EL (cell line): Measurements from ENCODE around the gene RPS6KA5.
"Not testable (repeated sequence)": the region's sequence is repeated elsewhere in the genome, so short reads cannot be mapped to it uniquely, and the experiment has no call there.

Source experiments
- DNase-seq: peaks from one replicate; pipeline ENCODE4 v3.0.0-alpha.2; 2016

RPS6KA5 gene

DNA sequence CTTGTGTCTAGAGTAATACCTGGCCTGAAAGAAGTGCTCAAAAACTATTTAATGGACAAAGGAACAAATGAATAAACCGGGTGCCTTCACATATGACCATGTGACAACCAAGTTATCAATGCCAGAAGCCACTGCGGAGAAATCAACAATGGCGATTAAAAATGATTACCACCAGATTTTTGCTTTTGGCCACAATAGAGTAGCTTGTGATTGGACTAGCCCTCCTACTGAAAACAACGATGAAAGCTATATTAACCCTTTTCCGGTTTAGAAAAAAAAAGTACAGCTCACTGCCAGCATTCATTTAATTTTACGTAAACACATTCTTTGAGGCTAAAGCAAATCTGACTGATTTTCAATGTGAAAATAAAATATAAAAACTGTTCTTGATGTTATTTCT lies 202.6 kb downstream of the RPS6KA5 start:
- no peak for DNase-seq

- DNase-seq = not testable (repeated sequence)
Observed at GRCh38 chr14:90856115-90856514, 204.3 kb downstream of the RPS6KA5 start.

DNA sequence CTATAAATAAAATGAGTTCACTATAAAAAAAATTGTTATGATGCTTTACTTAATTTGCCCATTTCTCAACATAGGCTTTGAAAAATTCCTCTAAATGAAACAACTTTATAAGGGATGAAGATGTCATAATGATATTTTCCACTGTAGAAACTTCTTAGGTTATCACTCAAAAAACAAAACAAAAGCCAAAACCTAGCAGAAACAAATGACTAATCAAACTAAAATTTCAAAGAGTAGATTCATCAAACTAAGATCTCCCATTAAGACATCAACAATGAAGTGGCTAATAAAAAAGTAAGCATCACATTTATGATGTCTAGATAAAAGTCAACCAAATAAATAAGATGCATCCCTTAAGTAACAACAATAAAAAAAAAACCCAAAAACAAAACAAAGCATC lies 207.3 kb downstream of the RPS6KA5 start:
- DNase-seq = peak; percentile 9

- no peak for DNase-seq
Observed at GRCh38 chr14:90851327-90852036, 209.0 kb downstream of the RPS6KA5 start.

DNA sequence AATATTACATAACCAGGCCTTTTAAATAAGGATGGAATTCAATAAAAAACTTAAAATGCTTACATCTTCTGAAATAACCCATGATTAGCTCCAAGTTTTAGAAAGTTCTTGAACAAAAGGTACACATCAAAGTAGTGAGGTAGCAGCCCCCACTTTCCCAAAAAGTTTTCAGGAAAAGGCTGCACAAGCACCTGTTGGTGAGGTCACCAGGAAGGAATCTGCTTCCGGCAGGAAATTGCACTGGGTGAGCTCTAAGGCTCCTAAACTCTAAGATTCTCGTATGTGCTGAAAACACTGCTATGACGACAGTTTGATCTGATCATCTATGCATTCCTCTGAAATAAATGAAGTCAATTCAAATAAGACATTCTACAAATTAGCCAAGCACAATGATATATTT lies 210.0 kb downstream of the RPS6KA5 start:
- DNase-seq = peak; percentile 85

GRCh38 chr14:90849787-90850444 lies 210.5 kb downstream of the RPS6KA5 start:
- no peak for DNase-seq

DNA sequence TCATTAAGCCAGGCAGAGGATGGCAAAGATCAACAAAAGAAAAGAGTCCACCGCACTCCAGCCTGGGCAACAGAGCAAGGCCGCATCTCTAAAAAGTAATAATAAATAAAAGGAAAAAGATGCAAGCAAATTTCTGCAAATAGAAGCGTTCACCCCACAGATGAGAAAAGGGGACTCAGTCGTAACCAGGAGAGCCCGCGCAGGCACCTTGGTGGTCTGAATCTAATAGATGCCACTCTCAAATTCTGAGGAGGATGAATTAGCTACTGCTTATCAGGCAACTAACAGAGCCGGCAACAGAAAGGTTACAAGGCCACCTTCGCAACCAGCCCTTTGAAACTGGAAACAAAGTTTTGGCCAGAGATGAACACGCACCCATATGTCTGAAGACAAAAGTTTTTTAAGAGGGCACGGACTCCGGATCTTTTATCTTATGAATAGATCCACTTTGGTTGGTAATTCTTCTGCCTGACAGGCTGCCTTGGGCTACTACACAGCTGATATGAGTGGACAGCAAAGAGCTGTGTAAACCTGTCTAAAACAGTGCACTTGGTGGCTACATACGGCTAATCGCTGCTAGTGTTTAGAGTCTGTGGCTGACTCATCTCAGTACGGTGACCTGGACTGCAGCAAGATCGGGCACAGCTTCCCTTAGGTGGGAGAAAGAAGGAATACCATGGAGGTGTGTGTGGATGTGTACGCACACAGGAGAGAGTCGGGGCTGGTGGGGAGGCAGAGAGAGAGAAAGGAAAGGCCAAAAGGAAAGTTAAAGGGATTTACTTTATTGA lies 211.3 kb downstream of the RPS6KA5 start:
- no peak for DNase-seq

DNA sequence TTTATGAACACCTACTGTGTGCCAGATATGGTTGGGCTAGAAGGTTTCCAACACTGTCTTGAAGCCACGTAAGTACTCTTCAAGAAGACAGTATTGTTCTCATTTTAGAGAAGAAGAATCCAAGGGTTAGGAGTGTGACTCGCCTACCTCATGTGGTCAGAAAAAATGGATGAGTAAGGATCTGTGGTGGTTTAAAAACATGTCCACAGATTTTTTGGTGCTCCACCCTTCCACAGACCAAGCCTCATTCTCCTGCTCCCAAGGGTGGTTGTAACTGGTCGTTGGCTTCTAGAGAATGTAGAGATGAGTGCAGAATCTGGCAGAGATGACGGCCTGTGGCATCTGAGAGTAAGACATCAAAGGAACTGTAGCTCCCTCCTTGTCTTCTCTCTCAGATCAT lies 213.9 kb downstream of the RPS6KA5 start:
- peak; percentile 71 for DNase-seq

DNA sequence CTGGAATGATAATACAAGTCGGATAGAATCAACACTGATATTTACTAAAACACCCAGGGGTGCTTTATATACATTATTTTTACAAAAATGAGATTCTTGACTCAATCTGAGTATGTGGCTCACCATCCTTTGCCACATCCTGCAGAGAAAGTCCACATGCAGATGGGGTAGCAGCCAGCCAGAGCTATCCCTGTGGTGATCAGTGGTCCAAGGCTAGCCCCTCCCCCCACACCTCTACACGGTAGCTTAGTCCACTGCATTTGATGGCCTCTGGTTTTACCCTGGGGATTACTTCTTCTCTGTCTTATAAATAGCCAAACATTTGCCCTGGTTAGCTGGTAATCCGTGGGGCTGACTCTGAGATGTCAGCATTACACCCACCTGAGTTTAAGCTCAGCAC lies 216.1 kb downstream of the RPS6KA5 start:
- no peak for DNase-seq

DNA sequence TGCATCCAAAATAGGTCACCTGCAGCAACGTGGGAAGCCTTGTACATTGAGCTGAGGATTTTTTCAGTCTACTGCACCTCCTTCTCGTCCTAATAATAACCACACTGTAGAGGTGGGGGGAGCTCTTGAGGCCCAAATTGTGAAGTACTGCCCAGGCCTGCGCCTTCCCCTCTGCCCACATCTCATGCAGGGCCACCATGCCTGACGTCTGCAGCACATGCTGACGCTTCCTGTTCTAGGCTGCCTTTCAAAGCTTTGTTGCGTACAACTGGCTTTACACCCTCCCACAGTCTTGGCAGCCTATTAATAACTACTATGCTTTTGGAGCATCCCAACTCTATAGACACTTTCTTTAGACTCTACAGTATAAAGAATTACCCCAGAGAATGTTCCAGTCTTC lies 217.7 kb downstream of the RPS6KA5 start:
- DNase-seq = no peak

DNA sequence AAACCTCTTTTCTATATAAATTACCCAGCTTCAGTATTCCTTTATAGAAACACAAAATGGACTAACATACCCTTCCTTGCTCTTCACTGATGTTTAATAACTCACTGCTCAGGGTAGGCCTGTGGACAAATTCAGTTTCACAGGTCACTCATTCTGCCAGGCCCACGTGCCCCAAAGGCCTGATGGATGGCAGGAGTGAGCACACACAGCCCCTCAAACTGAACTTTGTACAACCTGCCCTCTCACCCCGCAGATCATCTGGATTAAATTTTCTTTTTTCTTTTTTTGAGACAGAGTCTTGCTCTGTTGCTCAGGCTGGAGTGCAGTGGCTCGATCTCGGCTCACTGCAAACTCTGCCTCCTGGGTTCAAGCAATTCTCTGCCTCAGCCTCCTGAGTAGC lies 219.8 kb downstream of the RPS6KA5 start:
- DNase-seq = not testable (repeated sequence)

DNA sequence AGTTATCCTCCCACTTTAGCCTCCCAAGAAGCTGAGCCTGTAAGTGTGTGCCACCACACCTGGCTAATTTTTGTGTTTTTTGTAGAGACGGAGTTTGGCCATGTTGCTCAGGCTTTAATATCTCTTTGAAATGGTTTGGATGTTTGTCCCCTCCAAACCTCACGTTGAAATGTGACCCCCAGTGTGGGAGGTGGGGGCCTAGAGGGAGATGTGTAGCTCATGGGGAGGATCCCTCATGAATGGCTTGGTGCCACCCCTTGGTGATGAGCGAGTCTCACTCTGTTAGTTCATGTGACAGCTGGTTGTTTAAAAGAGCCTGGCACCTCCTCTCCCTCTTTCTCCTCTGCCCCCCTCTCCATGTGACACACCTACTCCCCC lies 220.6 kb downstream of the RPS6KA5 start:
- DNase-seq = no peak

DNA sequence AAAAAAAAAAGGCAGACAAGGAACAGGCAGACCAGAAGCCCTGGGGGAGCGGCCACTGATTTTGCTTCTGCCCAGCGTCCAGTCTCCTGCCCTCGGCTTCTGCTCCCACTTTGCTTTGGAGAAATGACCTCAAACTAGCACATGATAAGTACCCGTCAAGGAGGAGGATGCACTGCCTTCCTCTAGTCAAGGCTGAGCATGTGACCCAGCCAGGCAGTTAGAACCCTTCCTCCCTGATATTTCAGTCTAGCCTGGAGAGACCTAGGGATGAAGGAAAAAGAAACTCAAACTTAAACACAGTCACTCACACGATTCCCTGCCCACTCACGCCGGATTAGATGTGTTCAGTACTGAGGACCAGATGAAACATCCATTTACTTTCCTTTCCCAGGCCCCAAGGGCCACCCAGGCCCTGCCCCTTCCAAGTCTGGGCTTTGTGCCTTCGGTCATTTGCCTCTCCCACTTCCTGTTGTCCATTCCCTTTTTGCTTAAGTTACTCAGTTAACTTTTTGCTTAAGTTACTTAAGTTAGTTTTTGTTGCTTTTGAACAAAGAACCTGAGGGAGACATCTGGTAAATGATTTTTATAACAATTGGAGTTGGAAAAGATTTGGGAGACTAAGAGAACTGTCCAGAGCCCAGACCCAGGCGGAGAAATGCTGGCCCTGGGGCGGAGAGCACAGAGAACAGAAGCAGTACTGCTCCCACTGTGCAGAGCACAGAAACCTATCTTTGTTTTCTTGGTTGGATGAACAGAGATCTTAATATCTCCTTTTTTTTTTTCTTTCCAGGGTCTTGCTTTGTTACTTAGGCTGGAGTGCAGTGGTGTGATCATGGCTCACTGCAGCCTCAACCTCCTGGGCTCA lies 221.2 kb downstream of the RPS6KA5 start:
- DNase-seq = peak; percentile 58

GRCh38 chr14:90838531-90838930 lies 221.9 kb downstream of the RPS6KA5 start:
- not testable (repeated sequence) for DNase-seq

DNA sequence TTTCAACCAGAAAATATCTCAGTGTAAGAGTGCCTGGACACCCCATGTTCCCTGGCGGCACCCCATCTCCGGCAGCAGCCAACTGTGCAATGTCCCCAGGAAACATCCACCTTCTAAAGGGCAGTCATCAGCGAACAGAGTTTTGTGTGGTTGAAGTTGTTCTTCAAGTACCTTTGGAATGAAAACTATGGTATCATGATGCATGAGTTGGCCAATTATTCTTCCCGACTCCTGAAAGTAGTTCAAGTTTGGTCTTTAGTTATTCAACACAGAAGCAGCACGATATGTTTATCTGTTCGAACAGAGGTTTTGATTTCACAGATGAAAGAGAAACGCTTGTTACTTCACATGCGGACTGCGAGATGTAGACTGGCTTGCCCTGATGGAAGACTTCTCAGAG lies 223.1 kb downstream of the RPS6KA5 start:
- DNase-seq = no peak

- DNase-seq = no peak
Observed at GRCh38 chr14:90836692-90837063, 223.8 kb downstream of the RPS6KA5 start.

GRCh38 chr14:90831821-90832220 lies 228.6 kb downstream of the RPS6KA5 start:
- no peak for DNase-seq

DNA sequence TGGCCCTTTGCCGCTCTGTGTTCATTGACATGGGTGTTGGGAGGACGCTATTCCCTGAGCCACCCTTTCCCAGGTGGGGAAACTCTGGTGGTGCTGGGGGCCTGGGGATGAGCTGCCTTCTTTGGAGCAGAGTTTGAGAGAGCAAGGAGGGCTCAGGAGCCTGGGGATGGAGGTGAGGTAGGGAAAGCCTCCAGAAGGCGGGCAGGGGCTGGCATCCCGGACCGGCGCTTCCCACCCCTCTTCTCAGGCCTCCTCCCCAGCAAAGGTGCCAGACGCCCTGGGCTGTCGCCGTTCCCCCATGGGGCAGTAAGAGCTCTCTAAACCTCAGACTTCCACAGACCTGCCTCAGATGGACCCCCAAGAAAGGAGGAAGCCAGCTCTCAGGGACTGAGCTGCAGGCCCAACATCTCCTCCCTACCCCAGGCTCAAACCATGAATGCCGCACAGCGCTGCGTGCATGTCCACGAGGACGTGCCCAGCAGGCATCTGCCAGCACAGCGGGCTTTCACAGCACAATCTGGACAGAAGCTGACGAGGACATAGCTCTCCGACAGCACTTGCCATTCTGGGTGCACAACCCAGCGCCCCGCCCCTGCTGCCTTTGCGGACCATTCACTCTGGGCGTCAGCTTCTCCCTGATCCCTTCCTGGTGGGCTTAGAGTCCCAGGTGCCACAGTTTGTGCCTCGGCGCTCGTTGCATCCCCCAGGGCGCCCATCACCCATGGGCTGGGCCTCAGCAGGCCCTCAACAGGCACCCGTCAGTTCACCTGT lies 229.3 kb downstream of the RPS6KA5 start:
- no peak for DNase-seq

DNA sequence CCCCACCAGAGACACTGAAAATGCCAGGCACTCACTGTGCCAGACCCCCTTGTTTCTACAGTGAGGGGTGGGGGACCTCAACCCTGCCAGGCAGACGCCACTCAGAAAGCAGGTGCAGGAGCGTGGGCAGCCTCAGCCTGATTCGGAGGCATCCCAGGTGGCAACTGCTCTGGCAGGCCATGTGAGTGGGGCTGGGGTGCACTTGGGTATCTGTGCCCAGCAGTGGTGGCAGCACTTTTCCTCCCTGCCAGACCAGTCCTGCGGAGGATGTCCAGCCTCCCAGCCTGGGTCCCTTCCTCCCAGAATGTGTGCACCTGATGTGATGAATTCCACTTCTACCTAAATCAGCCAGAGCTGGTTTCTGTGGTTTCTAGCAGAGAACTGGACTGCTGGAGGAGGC lies 230.8 kb downstream of the RPS6KA5 start:
- no peak for DNase-seq

DNA sequence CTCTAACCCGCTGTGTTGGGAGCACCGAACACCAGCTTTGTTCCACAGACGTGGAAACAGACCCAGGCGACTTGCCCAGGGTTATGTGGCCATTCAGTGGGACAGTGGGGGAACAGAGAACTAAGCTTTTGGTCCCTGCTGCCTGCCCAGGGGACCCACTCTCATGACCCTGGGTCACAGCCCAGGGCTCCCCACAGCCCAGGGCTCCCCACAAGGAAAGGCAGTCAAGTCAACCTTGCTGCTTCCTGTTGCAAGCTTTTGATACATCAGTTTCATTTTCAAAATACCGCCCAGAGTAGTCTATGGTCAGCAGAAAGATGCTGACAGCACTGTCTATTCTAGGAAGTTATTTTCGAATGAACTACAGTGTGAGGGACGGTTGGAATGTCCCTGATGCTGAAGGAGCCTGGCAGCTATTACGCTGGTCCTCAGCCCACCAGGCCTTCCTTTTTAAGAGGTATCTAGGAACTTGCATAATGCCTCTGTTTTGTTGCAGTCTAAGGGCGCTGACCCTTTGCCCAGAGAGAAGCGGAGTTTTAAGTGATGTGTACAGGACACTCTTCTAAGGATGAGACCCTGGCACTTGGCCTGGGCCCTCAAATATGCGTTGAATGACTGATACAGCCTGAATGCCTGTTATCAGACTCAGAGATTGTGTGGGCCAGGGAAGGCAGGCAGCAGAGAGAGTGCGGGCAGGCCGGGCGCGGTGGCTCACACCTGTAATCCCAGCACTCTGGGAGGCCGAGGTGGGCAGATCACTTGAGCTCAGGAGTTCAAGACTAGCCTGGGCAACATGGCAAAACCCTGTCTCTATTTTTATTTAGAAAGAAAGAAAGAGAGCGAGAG lies 231.6 kb downstream of the RPS6KA5 start:
- no peak for DNase-seq

GRCh38 chr14:90827919-90828610 lies 232.4 kb downstream of the RPS6KA5 start:
- peak; percentile 93 for DNase-seq
